HepG2 (cell line): Measurements from ENCODE around the gene TJP1.

ENCODE experiments used
- MAF1 ChIP-seq: sonication (generic); formaldehyde crosslinking; IDR thresholded peaks from 2 replicates; pipeline ENCODE4 v1.5.0; 2020; ENCODE audit warnings: missing genetic modification reagents, borderline replicate concordance
- TF ChIP-seq, protein P1 (sequence below): IDR thresholded peaks from 2 replicates; pipeline ENCODE4 v1.6.1; 2018; ENCODE audit warnings: missing genetic modification reagents

DNA sequence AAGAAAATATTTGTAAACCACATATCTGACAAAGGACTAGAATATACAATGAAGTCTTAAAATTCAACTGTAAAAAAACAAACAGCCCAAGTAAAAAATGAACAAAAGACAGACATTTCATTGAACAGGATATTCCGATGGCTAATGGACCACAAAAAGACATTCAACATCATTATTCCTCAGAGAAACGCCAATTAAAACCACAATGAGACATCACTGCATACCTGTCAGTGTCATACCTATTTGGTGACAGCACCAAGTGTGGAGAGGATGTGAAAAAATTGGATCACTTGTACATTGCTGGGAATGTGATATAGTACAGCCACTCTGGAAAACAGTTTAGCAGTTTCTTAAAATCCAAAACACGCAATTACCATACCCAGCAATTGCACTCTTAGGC is 29.9 kb upstream of the TJP1 start:
- no peak for TF ChIP-seq MAF1 (CRISPR knock-in tag)
- TF ChIP-seq, protein P1, sequence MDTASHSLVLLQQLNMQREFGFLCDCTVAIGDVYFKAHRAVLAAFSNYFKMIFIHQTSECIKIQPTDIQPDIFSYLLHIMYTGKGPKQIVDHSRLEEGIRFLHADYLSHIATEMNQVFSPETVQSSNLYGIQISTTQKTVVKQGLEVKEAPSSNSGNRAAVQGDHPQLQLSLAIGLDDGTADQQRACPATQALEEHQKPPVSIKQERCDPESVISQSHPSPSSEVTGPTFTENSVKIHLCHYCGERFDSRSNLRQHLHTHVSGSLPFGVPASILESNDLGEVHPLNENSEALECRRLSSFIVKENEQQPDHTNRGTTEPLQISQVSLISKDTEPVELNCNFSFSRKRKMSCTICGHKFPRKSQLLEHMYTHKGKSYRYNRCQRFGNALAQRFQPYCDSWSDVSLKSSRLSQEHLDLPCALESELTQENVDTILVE (CRISPR knock-in tag), result no peak
